ENCODE data around the gene ACSL3.

The ACSL3 gene

GRCh38 chr2:222827417-222827816 lies 33.4 kb upstream of the ACSL3 start:
- TF ChIP-seq EZH2 (optimal IDR thresholded peaks at IDR 0.05; ENCODE audit: low read depth, low read length) (no peak), EZH2phosphoT487 (IDR thresholded peaks at IDR 0.05; ENCODE audit: low read length) (no peak), CTCF (IDR thresholded peaks at IDR 0.05; ENCODE audit: low read length) (no peak)

GRCh38 chr2:222828572-222828971 lies 32.3 kb upstream of the ACSL3 start:
- Histone ChIP-seq H3K4me1 (ENCODE audit: low read length) (no peaks in the 10 kb centered on the region), H3K9me2 (replicated peaks; ENCODE audit: insufficient read depth, low read length) (no peaks in the 10 kb centered on the region), H3K27me3 (replicated peaks; ENCODE audit: insufficient read depth, low read length) (no peaks in the 10 kb centered on the region), H2AFZ (ENCODE audit: low read length) (no peak overlapping the region), H3F3A (ENCODE audit: insufficient read depth, low read length) (no peaks in the 10 kb centered on the region), H3K9me3 (replicated peaks; ENCODE audit: insufficient read depth, low read length) (no peaks in the 10 kb centered on the region), H3K9ac (ENCODE audit: low read length) (no peak overlapping the region), H3K36me3 (replicated peaks; ENCODE audit: insufficient read depth, low read length) (no peaks in the 10 kb centered on the region), H3K4me2 (ENCODE audit: low read depth, low read length) (no peak overlapping the region), H3K27ac (ENCODE audit: low read length) (no peak overlapping the region), H3K4me3 (ENCODE audit: low read length) (no peak overlapping the region), H3K79me2 (ENCODE audit: low read length) (no peaks in the 10 kb centered on the region), H4K20me1 (ENCODE audit: insufficient read depth, low read length) (no peaks in the 10 kb centered on the region)
- TF ChIP-seq CTCF (IDR thresholded peaks at IDR 0.05; ENCODE audit: low read length) (no peak), EZH2 (optimal IDR thresholded peaks at IDR 0.05; ENCODE audit: low read depth, low read length) (no peak), EZH2phosphoT487 (IDR thresholded peaks at IDR 0.05; ENCODE audit: low read length) (no peak)
- DNase-seq: no peak

More at GRCh38 chr2:222827417-222827816, 33.4 kb upstream of the ACSL3 start:
- Histone ChIP-seq H2AFZ (ENCODE audit: low read length) (no peak overlapping the region), H3K4me1 (ENCODE audit: low read length) (no peaks in the 10 kb centered on the region), H3K4me2 (ENCODE audit: low read depth, low read length) (no peak overlapping the region), H3K79me2 (ENCODE audit: low read length) (no peaks in the 10 kb centered on the region), H3K27ac (ENCODE audit: low read length) (no peak overlapping the region), H3K36me3 (replicated peaks; ENCODE audit: insufficient read depth, low read length) (no peaks in the 10 kb centered on the region), H3K27me3 (replicated peaks; ENCODE audit: insufficient read depth, low read length) (no peaks in the 10 kb centered on the region), H3K9me3 (replicated peaks; ENCODE audit: insufficient read depth, low read length) (no peaks in the 10 kb centered on the region), H3K9me2 (replicated peaks; ENCODE audit: insufficient read depth, low read length) (no peaks in the 10 kb centered on the region), H3K9ac (ENCODE audit: low read length) (no peak overlapping the region), H4K20me1 (ENCODE audit: insufficient read depth, low read length) (no peaks in the 10 kb centered on the region), H3F3A (ENCODE audit: insufficient read depth, low read length) (no peaks in the 10 kb centered on the region), H3K4me3 (ENCODE audit: low read length) (no peak overlapping the region)
- DNase-seq: no peak

- H3K9me2 ChIP-seq (replicated peaks; ENCODE audit: insufficient read depth, low read length): no peaks in the 10 kb centered on the region
- H3K9ac ChIP-seq (ENCODE audit: low read length): no peak overlapping the region
- H3K9me3 ChIP-seq (replicated peaks; ENCODE audit: insufficient read depth, low read length): no peaks in the 10 kb centered on the region
- no peak overlapping the region for H2AFZ ChIP-seq (ENCODE audit: low read length)
- H3K27me3 ChIP-seq (replicated peaks; ENCODE audit: insufficient read depth, low read length): no peaks in the 10 kb centered on the region
- DNase-seq: no peak
- no peaks in the 10 kb centered on the region for H3K79me2 ChIP-seq (ENCODE audit: low read length)
- no peak for TF ChIP-seq EZH2phosphoT487 (IDR thresholded peaks at IDR 0.05; ENCODE audit: low read length)
- TF ChIP-seq CTCF (IDR thresholded peaks at IDR 0.05; ENCODE audit: low read length): no peak
- no peak for TF ChIP-seq EZH2 (optimal IDR thresholded peaks at IDR 0.05; ENCODE audit: low read depth, low read length)
- no peaks in the 10 kb centered on the region for H3F3A ChIP-seq (ENCODE audit: insufficient read depth, low read length)
- no peaks in the 10 kb centered on the region for H3K4me1 ChIP-seq (ENCODE audit: low read length)
- no peak overlapping the region for H3K4me2 ChIP-seq (ENCODE audit: low read depth, low read length)
- H3K36me3 ChIP-seq (replicated peaks; ENCODE audit: insufficient read depth, low read length): no peaks in the 10 kb centered on the region
- no peaks in the 10 kb centered on the region for H4K20me1 ChIP-seq (ENCODE audit: insufficient read depth, low read length)
- H3K4me3 ChIP-seq (ENCODE audit: low read length): no peak overlapping the region
- no peak overlapping the region for H3K27ac ChIP-seq (ENCODE audit: low read length)
These were observed 30.7 kb upstream of the ACSL3 start for GRCh38 chr2:222830164-222830563.

Measured in MM.1S (cell line).